BJ (cell line): ENCODE measurements around the gene LDB2. TPM values are rescaled to one million over a fixed set of nuclear protein-coding genes. Genes with fewer than 3 reads are reported as not detected.

Experiments
- CTCF ChIA-PET: fragments of 350-600 bp; formaldehyde crosslinking; extraction: SDS; loops from one replicate; lab custom pipeline; 2021; ENCODE audit warnings: antibody characterized with exemption, inconsistent platforms; lab: Yijun Ruan, JAX
- POLR2A ChIA-PET: fragments of 300-600 bp; sonication (Branson Sonifier 250); formaldehyde crosslinking; extraction: SDS; loops from one replicate; lab custom pipeline; 2021; ENCODE audit warnings: antibody characterized with exemption; lab: Charles Lee
- DNase-seq: peaks from one replicate; pipeline ENCODE4 v3.0.0-alpha.2; 2011; ENCODE audit warnings: low read depth
- H3K27me3 ChIP-seq: 2 replicates; pipeline ENCODE4 v1.6.0; 2011; ENCODE audit warnings: low read length; ENCODE audit not compliant: control insufficient read depth, insufficient read depth
- H3K36me3 ChIP-seq: 2 replicates; pipeline ENCODE4 v1.5.1; 2011; ENCODE audit warnings: low read length; ENCODE audit not compliant: control insufficient read depth, insufficient read depth
- H3K4me3 ChIP-seq: 2 replicates; pipeline ENCODE4 v1.5.1; 2011; ENCODE audit warnings: low read depth, mild to moderate bottlenecking, control low read depth, low read length
- CTCF ChIP-seq: IDR thresholded peaks from 2 replicates; pipeline ENCODE4 v1.5.1; 2011; ENCODE audit warnings: low read depth, mild to moderate bottlenecking, control low read depth, inconsistent platforms, low read length, moderate library complexity; ENCODE audit not compliant: insufficient read depth
- polyA plus RNA-seq: library from polyadenylated mRNA; depleted of rRNA; stranded (reverse); fragments of >200 nt; gene quantifications from 2 replicates; pipeline ENCODE4 v1.2.3, GENCODE V29; 2011

The LDB2 gene
- polyA plus RNA-seq, 1 experiment: 79.7 TPM

- CTCF ChIA-PET: no interaction called here
- H3K4me3 ChIP-seq: no peak overlapping the region
- no peaks in the 10 kb centered on the region for H3K27me3 ChIP-seq
- DNase-seq: no peak
- POLR2A ChIA-PET: no interaction called here
- no peaks in the 10 kb centered on the region for H3K36me3 ChIP-seq
- TF ChIP-seq CTCF: no peak
These were observed 343.3 kb downstream of the LDB2 start for GRCh38 chr4:16555156-16555555.

DNA sequence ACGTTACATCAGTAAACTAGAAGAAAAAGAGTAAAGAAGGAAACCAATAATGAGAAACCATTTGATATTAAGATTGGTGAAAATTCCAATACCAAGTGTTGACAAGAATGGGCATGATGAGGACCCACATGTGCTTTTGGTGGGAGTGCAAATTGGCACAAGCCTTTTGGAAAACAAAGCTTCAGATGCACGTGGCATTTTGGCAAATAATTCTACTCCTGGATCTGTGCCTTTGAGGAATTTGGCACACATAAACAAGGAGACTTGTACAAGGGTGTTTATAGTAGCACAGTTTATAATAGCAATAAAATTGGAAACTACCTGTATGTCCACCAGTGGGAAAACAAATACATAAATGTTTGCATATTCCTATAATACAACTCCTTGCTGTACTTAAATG lies 347.9 kb downstream of the LDB2 start:
- Histone ChIP-seq H3K36me3 (no peaks in the 10 kb centered on the region), H3K4me3 (no peak overlapping the region), H3K27me3 (no peaks in the 10 kb centered on the region)
- DNase-seq: no peak
- TF ChIP-seq CTCF: no peak
- ChIA-PET CTCF (no interaction called here), POLR2A (no interaction called here)

GRCh38 chr4:16545656-16546055 lies 352.8 kb downstream of the LDB2 start:
- no peak for TF ChIP-seq CTCF
- Histone ChIP-seq H3K27me3 (no peaks in the 10 kb centered on the region), H3K4me3 (no peak overlapping the region), H3K36me3 (no peaks in the 10 kb centered on the region)
- DNase-seq: no peak
- POLR2A ChIA-PET: no interaction called here
- CTCF ChIA-PET: no interaction called here

- CTCF ChIA-PET: no interaction called here
- no peak for DNase-seq
- no peaks in the 10 kb centered on the region for H3K27me3 ChIP-seq
- no peaks in the 10 kb centered on the region for H3K36me3 ChIP-seq
- POLR2A ChIA-PET: no interaction called here
- no peak for TF ChIP-seq CTCF
- H3K4me3 ChIP-seq: no peak overlapping the region
These were observed 353.6 kb downstream of the LDB2 start for GRCh38 chr4:16544869-16545268.

DNA sequence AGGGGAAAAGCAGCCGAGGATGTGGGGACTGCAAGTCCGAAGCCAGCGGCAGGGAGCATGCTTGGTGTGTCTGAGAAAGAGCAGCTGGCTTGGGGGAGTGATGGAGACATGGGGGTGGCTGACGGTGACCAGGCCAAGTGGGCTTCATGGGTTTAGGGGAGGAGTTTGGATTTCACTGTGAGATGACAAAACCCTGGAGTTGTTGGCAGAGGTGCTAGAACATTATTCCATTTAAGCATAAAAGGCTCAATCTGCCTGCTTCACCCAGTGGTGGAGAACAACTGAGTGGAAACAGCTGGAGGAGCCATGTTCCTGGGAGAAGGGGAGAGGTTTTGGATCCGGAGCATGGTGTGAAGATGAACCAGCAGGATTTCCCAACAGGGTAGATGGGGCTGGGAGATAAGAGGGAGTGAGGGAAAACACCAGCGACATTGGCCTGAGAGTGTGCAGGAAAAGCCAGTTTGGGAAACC lies 354.2 kb downstream of the LDB2 start:
- POLR2A ChIA-PET: no interaction called here
- no peak for DNase-seq
- no peak for TF ChIP-seq CTCF

More for the DNA sequence above, 354.2 kb downstream of the LDB2 start:
- Histone ChIP-seq H3K4me3 (no peak overlapping the region), H3K36me3 (no peaks in the 10 kb centered on the region), H3K27me3 (no peaks in the 10 kb centered on the region)
- CTCF ChIA-PET: no interaction called here
